AG20443 (cell line): ENCODE data around the gene TECR.
"Not testable (repeated sequence)": the region's sequence is repeated elsewhere in the genome, so short reads cannot be mapped to it uniquely, and the experiment has no call there.

ENCODE experiments used
- DNase-seq: peaks from one replicate; pipeline ENCODE4 v3.0.0; 2012; ENCODE audit warnings: low spot score, mixed read lengths

TECR gene

GRCh38 chr19:14540741-14541525 lies 11.5 kb downstream of the TECR start:
- no peak for DNase-seq

GRCh38 chr19:14541979-14542378 lies 12.6 kb downstream of the TECR start:
- not testable (repeated sequence) for DNase-seq

- peak; percentile 56 for DNase-seq
These were observed 13.4 kb downstream of the TECR start for GRCh38 chr19:14542711-14543328.

- DNase-seq: peak; percentile 12
These were observed 14.7 kb downstream of the TECR start for GRCh38 chr19:14544047-14544446.

GRCh38 chr19:14544977-14545715 lies 15.8 kb downstream of the TECR start:
- no peak for DNase-seq

- no peak for DNase-seq
These were observed 16.3 kb downstream of the TECR start for GRCh38 chr19:14545716-14546082.

- DNase-seq: no peak
These were observed 20.9 kb downstream of the TECR start for GRCh38 chr19:14550201-14550754.

- DNase-seq: peak; percentile 43
These were observed 22.0 kb downstream of the TECR start for GRCh38 chr19:14551134-14552005.

GRCh38 chr19:14552006-14552360 lies 22.6 kb downstream of the TECR start:
- not testable (repeated sequence) for DNase-seq

- DNase-seq: peak; percentile 3
These were observed 23.9 kb downstream of the TECR start for GRCh38 chr19:14553042-14553938.

GRCh38 chr19:14553939-14554243 lies 24.5 kb downstream of the TECR start:
- DNase-seq: peak; percentile 4

- no peak for DNase-seq
These were observed 25.0 kb downstream of the TECR start for GRCh38 chr19:14554382-14554812.

- peak; percentile 7 for DNase-seq
These were observed 26.7 kb downstream of the TECR start for GRCh38 chr19:14555918-14556661.

GRCh38 chr19:14556662-14557188 lies 27.3 kb downstream of the TECR start:
- peak; percentile 96 for DNase-seq

GRCh38 chr19:14558370-14559066 lies 29.1 kb downstream of the TECR start:
- DNase-seq: no peak

- no peak for DNase-seq
These were observed 30.8 kb downstream of the TECR start for GRCh38 chr19:14559916-14560775.

GRCh38 chr19:14560776-14561108 lies 31.3 kb downstream of the TECR start:
- no peak for DNase-seq

- DNase-seq: no peak
These were observed 31.9 kb downstream of the TECR start for GRCh38 chr19:14561249-14561648.
